Naive thymus-derived CD4-positive, alpha-beta T cell (primary cell): ENCODE results near the gene ADGRB3. TPM values are rescaled to one million over a fixed set of nuclear protein-coding genes. Genes with fewer than 3 reads are reported as not detected.

Experiments used
- ATAC-seq: fragments of 150-1000 bp; cut with Tn5 transposase; 2 replicates; pipeline ENCODE4 v1.10.0; 2021; ENCODE audit warnings: mild to moderate bottlenecking, moderate library complexity
- CTCF ChIA-PET: fragments of 350-600 bp; sonication (Branson Sonifier 250); formaldehyde crosslinking; loops from one replicate; lab custom pipeline; 2021; ENCODE audit warnings: antibody characterized with exemption; lab: Charles Lee
- POLR2A ChIA-PET: fragments of 350-600 bp; sonication (Branson Sonifier 250); formaldehyde crosslinking; loops from one replicate; lab custom pipeline; 2021; ENCODE audit warnings: antibody characterized with exemption, inconsistent platforms; lab: Charles Lee
- DNase-seq, 9 donors: peaks; one replicate each; pipeline versions ENCODE4 v3.0.0 to v3.0.0-alpha.2; 2020 to 2022; ENCODE audit warnings: mixed read lengths in 1 of 9
- H3K27ac ChIP-seq: one replicate; pipeline ENCODE4 v1.7.0; 2013; ENCODE audit warnings: mild to moderate bottlenecking, low read depth, low read length, moderate library complexity
- H3K27me3 ChIP-seq, 2 donors: one replicate each; pipeline ENCODE4 v1.7.0; 2013; ENCODE audit warnings: low read length in 2 of 2, mild to moderate bottlenecking in 2 of 2, moderate library complexity in 2 of 2; ENCODE audit not compliant: control insufficient read depth in 2 of 2, insufficient read depth in 2 of 2
- H3K36me3 ChIP-seq, 3 experiments: 1 replicate in 2 of 3; 2 replicates in 1 of 3; pipeline ENCODE4 v1.7.0; 2013; ENCODE audit warnings: low read length in 3 of 3, mild to moderate bottlenecking in 3 of 3, moderate library complexity in 1 of 3; ENCODE audit not compliant: insufficient read depth in 3 of 3, control insufficient read depth in 2 of 3
- H3K4me1 ChIP-seq, 2 donors: one replicate each; pipeline ENCODE4 v1.7.0; 2013; ENCODE audit warnings: low read length in 2 of 2, mild to moderate bottlenecking in 2 of 2, moderate library complexity in 1 of 2; ENCODE audit not compliant: control insufficient read depth in 2 of 2, insufficient read depth in 2 of 2
- H3K4me3 ChIP-seq: 2 replicates; pipeline ENCODE4 v1.7.0; 2013; ENCODE audit warnings: mild to moderate bottlenecking, low read length
- H3K9me3 ChIP-seq, 3 experiments: 1 replicate in 2 of 3; 2 replicates in 1 of 3; pipeline ENCODE4 v1.7.0; 2013; ENCODE audit warnings: low read length in 3 of 3; ENCODE audit not compliant: control insufficient read depth in 2 of 3
- H3K27ac Mint-ChIP-seq, 9 donors: one replicate each; pipeline ENCODE4 v1.8.0; 2020 to 2022; ENCODE audit warnings: mixed read lengths in 9 of 9, mild to moderate bottlenecking in 8 of 9, moderate library complexity in 5 of 9, inconsistent platforms in 2 of 9
- H3K27me3 Mint-ChIP-seq, 5 donors: one replicate each; pipeline ENCODE4 v1.8.0; 2021 to 2022; ENCODE audit warnings: mixed read lengths in 5 of 5, mild to moderate bottlenecking in 1 of 5
- H3K36me3 Mint-ChIP-seq, 5 donors: one replicate each; pipeline ENCODE4 v1.8.0; 2020 to 2022; ENCODE audit warnings: mixed read lengths in 5 of 5, mild to moderate bottlenecking in 3 of 5, inconsistent platforms in 1 of 5
- H3K4me1 Mint-ChIP-seq, 7 donors: one replicate each; pipeline ENCODE4 v1.8.0; 2020 to 2022; ENCODE audit warnings: mixed read lengths in 7 of 7, mild to moderate bottlenecking in 3 of 7, inconsistent platforms in 1 of 7
- H3K4me3 Mint-ChIP-seq, 10 donors: one replicate each; pipeline ENCODE4 v1.8.0; 2020 to 2022; ENCODE audit warnings: mild to moderate bottlenecking in 10 of 10, mixed read lengths in 10 of 10, moderate library complexity in 6 of 10, inconsistent platforms in 2 of 10
- H3K9me3 Mint-ChIP-seq, 11 donors: one replicate each; pipeline ENCODE4 v1.8.0; 2020 to 2022; ENCODE audit warnings: mixed read lengths in 11 of 11, mild to moderate bottlenecking in 4 of 11, inconsistent platforms in 1 of 11, moderate library complexity in 1 of 11
- intact Hi-C, 2 donors: fragments of 100-400 bp; cut with micrococcal nuclease; formaldehyde crosslinking; loops; one replicate each; pipeline ENCODE4 v1.15.1; 2023
- polyA plus RNA-seq, 2 donors: library from polyadenylated mRNA; unstranded; fragments of 300-500 nt; fragmentation: Illumina TruSeq; gene quantifications; one replicate each; pipeline ENCODE4 v1.2.3, GENCODE V29; 2021
- total RNA-seq, 6 experiments: library from RNA in 5 of 6; stranded (reverse) in 5 of 6; gene quantifications; 1 replicate in 5 of 6; 2 replicates in 1 of 6; pipeline ENCODE4 v1.2.3 and lab custom pipeline; 2021 to 2026

ADGRB3 gene
- total and polyA plus RNA-seq, 7 experiments from 2014 or later = not detected

GRCh38 chr6:68642081-68642480 is 7.0 kb downstream of the ADGRB3 start:
- H3K36me3 ChIP-seq = no peaks in the 10 kb centered on the region
- H3K9me3 ChIP-seq = no peaks in the 10 kb centered on the region
- H3K36me3 Mint-ChIP-seq = peaks cover 0 to under 1% (median 0%) of the 10 kb centered on the region in 5 donors
- no peak overlapping the region for H3K4me3 Mint-ChIP-seq
- peaks cover 0 to 4% (median 2%) of the 10 kb centered on the region in 7 donors for H3K4me1 Mint-ChIP-seq
- CTCF ChIA-PET = no interaction called here
- H3K27ac ChIP-seq = no peak overlapping the region
- ATAC-seq (no peak), DNase-seq (no peak)
- no peaks in the 10 kb centered on the region for H3K4me1 ChIP-seq
- H3K9me3 Mint-ChIP-seq = peaks cover 0 to 3% (median 0%) of the 10 kb centered on the region in 11 donors
- H3K27ac Mint-ChIP-seq = no peak overlapping the region
- H3K4me3 ChIP-seq = no peak overlapping the region
- POLR2A ChIA-PET = no interaction called here
- H3K27me3 ChIP-seq = peaks cover 0 to 5% of the 10 kb centered on the region in 2 donors
- intact Hi-C loops = no loop called here
- H3K27me3 Mint-ChIP-seq = peaks cover 9 to 33% (median 28%) of the 10 kb centered on the region in 5 donors

GRCh38 chr6:68642977-68643376 is 7.9 kb downstream of the ADGRB3 start:
- Histone ChIP-seq H3K27ac (no peak overlapping the region), H3K4me3 (no peak overlapping the region), H3K27me3 (peaks cover 0 to 1% of the 10 kb centered on the region in 2 donors), H3K4me1 (no peaks in the 10 kb centered on the region), H3K9me3 (no peaks in the 10 kb centered on the region), H3K36me3 (no peaks in the 10 kb centered on the region)
- peaks cover 0 to 4% (median 0%) of the 10 kb centered on the region in 7 donors for H3K4me1 Mint-ChIP-seq
- no peak overlapping the region for H3K4me3 Mint-ChIP-seq
- no peak overlapping the region for H3K27ac Mint-ChIP-seq
- intact Hi-C loops = no loop called here
- no peak for ATAC-seq
- CTCF ChIA-PET = no interaction called here
- peaks cover 2 to 27% (median 19%) of the 10 kb centered on the region in 5 donors for H3K27me3 Mint-ChIP-seq
- POLR2A ChIA-PET = no interaction called here
- peaks cover 0 to 3% (median 0%) of the 10 kb centered on the region in 11 donors for H3K9me3 Mint-ChIP-seq
- no peaks in the 10 kb centered on the region for H3K36me3 Mint-ChIP-seq
- no peak for DNase-seq

- intact Hi-C loops = no loop called here
- Mint-ChIP-seq H3K4me1 (no peaks in the 10 kb centered on the region), H3K9me3 (peaks cover 0 to 4% (median 0%) of the 10 kb centered on the region in 11 donors), H3K4me3 (no peak overlapping the region), H3K27ac (no peak overlapping the region), H3K36me3 (no peaks in the 10 kb centered on the region), H3K27me3 (no peaks in the 10 kb centered on the region)
- H3K9me3 ChIP-seq = no peaks in the 10 kb centered on the region
- DNase-seq (no peak), ATAC-seq (no peak)
- ChIA-PET POLR2A (no interaction called here), CTCF (no interaction called here)
- H3K4me3 ChIP-seq = no peak overlapping the region
- H3K4me1 ChIP-seq = no peaks in the 10 kb centered on the region
- no peaks in the 10 kb centered on the region for H3K27me3 ChIP-seq
- no peak overlapping the region for H3K27ac ChIP-seq
- H3K36me3 ChIP-seq = no peaks in the 10 kb centered on the region
Measured at GRCh38 chr6:68649669-68650068, 14.6 kb downstream of the ADGRB3 start.

GRCh38 chr6:68650142-68650541 is 15.1 kb downstream of the ADGRB3 start:
- intact Hi-C loops = no loop called here
- no peaks in the 10 kb centered on the region for H3K9me3 ChIP-seq
- no peaks in the 10 kb centered on the region for H3K36me3 ChIP-seq
- no peak for DNase-seq
- POLR2A ChIA-PET = no interaction called here
- ATAC-seq = no peak
- no peaks in the 10 kb centered on the region for H3K4me1 Mint-ChIP-seq
- CTCF ChIA-PET = no interaction called here
- no peak overlapping the region for H3K4me3 Mint-ChIP-seq
- H3K27me3 ChIP-seq = no peaks in the 10 kb centered on the region
- H3K27ac ChIP-seq = no peak overlapping the region
- H3K27me3 Mint-ChIP-seq = no peaks in the 10 kb centered on the region
- peaks cover 0 to 4% (median 0%) of the 10 kb centered on the region in 11 donors for H3K9me3 Mint-ChIP-seq
- H3K36me3 Mint-ChIP-seq = no peaks in the 10 kb centered on the region
- H3K27ac Mint-ChIP-seq = no peak overlapping the region
- H3K4me3 ChIP-seq = no peak overlapping the region
- H3K4me1 ChIP-seq = no peaks in the 10 kb centered on the region

- H3K4me1 Mint-ChIP-seq = no peaks in the 10 kb centered on the region
- no peaks in the 10 kb centered on the region for H3K36me3 ChIP-seq
- no peak overlapping the region for H3K4me3 Mint-ChIP-seq
- H3K36me3 Mint-ChIP-seq = no peaks in the 10 kb centered on the region
- POLR2A ChIA-PET = no interaction called here
- H3K27ac ChIP-seq = no peak overlapping the region
- CTCF ChIA-PET = no interaction called here
- H3K4me3 ChIP-seq = no peak overlapping the region
- H3K9me3 ChIP-seq = no peaks in the 10 kb centered on the region
- intact Hi-C loops = no loop called here
- no peak for DNase-seq
- no peaks in the 10 kb centered on the region for H3K27me3 ChIP-seq
- peaks cover 0 to 4% (median 0%) of the 10 kb centered on the region in 11 donors for H3K9me3 Mint-ChIP-seq
- H3K27ac Mint-ChIP-seq = no peak overlapping the region
- no peaks in the 10 kb centered on the region for H3K4me1 ChIP-seq
- ATAC-seq = no peak
- no peaks in the 10 kb centered on the region for H3K27me3 Mint-ChIP-seq
Measured at GRCh38 chr6:68651011-68651985, 16.2 kb downstream of the ADGRB3 start.

GRCh38 chr6:68652117-68652536 is 17.0 kb downstream of the ADGRB3 start:
- H3K27me3 ChIP-seq = no peaks in the 10 kb centered on the region
- ATAC-seq (no peak), DNase-seq (no peak)
- Mint-ChIP-seq H3K27ac (no peak overlapping the region), H3K27me3 (no peaks in the 10 kb centered on the region), H3K4me3 (no peak overlapping the region), H3K36me3 (no peaks in the 10 kb centered on the region), H3K4me1 (no peaks in the 10 kb centered on the region), H3K9me3 (peaks cover 0 to 4% (median 0%) of the 10 kb centered on the region in 11 donors)
- CTCF ChIA-PET = no interaction called here
- H3K4me3 ChIP-seq = no peak overlapping the region
- POLR2A ChIA-PET = no interaction called here
- no peak overlapping the region for H3K27ac ChIP-seq
- H3K4me1 ChIP-seq = no peaks in the 10 kb centered on the region
- H3K9me3 ChIP-seq = no peaks in the 10 kb centered on the region
- no peaks in the 10 kb centered on the region for H3K36me3 ChIP-seq
- intact Hi-C loops = no loop called here
